AG08396 (cell line): ENCODE data around the gene TBC1D9.
"Not testable (repeated sequence)": the region's sequence is repeated elsewhere in the genome, so short reads cannot be mapped to it uniquely, and the experiment has no call there.

Experiments used
- DNase-seq: peaks from one replicate; pipeline ENCODE4 v3.0.0; 2012; ENCODE audit warnings: low spot score, mixed read lengths

The TBC1D9 gene

DNA sequence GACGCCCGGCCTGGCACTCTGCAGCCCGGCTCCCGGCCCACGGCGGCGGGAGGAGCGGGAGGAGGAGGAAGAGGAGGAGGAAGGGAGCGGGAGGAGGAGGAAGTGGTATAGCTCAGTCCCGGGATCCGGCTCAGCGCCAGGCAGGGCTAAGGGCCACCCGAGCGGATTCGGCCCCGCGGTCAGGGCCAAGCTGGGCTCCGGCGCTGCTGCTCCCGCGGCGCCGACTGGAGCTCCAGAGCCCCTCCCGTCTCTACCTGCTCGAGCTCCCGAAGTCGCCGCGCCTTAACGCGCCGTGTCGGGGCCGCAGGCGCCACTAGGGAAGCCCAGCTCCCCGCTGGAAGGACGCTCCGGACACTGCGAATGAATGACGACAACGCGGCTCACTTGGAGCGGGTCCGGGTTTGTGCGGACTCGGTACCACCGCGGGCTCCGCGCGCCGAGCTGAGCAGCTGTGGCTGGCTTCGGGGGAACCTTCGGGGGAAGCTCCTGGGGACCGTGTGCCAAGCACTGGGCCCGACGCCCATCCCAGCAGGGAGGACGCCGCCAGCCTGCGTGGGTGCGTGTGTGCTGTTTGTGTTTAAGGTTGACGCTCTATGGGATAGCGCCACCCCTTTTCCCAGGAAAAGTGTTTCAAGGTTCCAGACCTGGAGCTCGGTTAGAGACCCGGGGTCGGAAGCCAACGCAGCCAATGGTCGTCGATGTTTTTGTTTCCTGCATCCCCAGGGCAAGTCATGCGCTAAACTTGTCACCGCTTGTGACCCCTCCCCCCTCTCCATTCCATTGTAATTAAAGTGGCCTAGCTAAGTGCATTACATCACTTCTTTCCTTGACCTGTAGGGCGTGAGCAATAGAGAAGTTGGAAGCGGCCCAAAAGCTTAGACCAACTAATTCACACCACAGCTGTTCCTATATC, at the start of gene TBC1D9:
TSS of gene TBC1D9 (minus strand) at position 67 of the 913 bp plus-strand sequence. CDS start 340 bp downstream, outside the sequence.
- DNase-seq = peak; percentile 69

DNA sequence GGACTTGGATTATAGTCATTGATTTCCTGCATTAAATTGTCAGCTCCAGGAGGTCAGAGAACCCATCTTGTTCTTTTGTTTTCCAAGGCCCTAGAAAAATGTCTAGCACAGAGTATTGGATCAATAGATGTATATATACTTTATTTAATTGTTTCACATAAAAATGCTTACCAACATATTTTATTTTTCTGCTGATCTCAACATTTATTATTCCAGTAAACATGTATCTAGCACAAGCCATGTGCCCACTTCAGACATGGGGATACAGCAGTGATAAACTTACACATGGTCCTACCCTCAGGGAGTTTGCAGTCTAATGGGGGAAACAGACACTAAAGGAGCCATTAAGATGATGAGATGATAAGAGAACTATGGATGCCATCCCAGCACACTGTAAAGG, 49.1 kb upstream of the TBC1D9 start:
- DNase-seq = no peak

DNA sequence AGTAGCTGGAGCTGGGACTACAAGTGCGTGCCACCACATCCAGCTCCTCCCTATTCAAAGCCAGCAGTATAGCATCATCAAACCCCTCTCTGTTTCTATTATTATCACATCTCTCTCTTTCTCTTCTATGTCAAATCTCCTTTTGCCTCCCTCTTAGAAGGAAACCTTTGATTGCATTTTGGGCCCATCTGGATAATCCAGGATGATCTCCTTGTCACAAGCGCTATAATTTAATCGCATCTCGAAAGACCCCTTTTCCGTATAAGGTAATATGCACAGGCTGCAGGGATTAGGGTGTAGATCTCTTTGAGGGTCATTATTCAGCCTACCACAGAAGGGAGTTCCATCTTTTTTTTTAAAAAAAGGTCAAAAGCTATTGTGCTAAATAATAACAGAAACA, 46.4 kb upstream of the TBC1D9 start:
- DNase-seq = no peak

DNA sequence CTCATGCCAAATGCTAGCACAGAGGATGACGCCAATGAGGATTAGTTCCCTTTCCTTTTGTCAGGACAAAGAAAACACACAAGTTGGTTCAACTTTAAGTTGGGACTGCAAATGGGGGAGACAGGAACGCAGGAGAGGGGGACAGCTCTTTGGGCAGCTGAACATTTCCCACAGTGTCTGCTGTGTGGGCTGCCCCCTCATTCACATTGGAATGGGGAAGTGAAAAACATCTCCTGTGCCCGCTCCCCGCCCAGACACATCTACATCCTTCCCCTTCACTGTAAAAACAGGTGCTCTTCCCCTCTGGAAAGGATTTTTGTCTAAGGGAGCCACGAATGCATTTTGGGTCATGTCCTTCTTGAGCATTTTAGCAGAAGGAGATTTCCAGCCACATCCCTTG, 44.5 kb upstream of the TBC1D9 start:
- no peak for DNase-seq

DNA sequence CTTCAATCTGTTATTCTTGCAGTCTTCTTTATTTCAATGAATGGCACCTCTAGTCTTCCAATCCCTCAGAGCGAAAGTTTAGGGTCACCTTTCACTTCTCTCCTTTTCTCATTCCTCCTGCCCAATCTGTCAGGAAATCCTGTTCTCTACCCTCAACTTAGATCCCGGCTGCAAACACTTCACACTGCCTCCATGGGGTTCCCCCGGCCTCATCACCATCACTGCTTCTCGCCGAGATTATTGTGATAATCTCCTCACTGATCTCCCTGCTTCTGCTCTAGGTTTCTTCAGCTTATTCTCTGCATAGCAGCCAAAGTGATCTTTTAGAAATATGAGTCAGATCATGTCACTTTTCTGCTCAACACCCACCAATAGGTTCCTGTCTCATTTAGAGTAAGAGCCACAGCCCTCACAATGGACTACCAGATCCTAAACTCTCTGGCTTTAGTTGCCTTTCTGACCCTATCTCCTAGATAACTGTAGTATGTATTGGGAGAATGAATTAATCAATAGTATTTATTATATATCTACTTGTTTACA, 43.6 kb upstream of the TBC1D9 start:
- DNase-seq = no peak

DNA sequence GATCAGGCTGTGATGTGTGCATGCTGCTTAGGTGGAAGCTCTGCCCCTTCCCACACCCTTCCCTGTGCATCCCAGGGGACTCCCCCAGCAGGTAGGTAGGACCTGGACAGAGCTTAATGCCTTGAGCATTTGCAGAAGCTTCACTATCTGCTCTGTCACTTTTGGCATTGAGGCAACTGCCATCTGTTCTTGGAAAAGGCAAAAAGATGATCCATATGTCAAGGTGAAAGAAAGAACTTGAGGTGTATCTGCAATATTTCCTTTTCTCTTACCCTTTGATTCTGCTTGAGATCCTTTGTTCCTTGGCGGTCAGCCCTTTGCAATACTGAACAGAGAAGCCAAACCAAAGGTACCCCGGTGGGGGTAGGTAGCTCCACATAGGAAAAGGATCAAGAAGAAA, 37.1 kb upstream of the TBC1D9 start:
- DNase-seq = no peak

DNA sequence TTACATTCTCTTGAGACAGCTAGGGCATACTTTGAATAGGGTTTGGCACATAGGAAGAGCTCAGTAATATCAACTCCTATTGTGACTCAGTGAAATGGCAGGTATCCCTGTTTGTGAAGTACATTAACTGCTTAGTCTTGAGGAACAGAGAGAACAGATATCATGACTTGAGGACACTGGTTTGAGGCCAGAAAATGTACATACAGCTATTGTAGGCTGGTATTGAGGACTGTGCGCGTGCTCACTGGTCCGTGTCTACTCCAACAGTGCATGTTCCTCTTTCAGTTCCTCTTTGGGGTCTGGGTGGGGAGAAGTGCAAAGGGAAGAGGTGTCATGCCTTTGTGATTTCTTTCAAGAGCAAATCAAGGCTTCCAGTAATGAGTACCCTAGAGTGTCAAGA, 34.6 kb upstream of the TBC1D9 start:
- no peak for DNase-seq

DNA sequence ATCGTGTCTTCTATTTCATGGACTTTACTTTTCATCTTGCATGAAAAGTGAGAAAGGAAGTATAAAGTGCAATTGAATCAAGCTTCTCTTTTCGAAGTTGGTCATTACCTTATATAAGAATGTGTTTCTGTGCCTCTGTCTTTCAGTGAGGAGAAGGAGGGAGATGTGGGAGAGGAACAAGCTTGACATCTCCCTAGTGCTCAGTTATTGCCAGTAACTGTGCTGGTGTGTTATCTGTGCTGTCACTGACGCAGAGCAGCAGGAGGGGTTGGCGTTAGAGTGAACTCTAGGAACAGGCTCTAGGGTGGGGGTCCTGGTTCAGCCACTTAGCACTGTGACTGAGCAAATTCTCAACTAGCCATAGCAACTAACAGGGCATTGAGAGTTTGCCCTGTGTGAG, 34.0 kb upstream of the TBC1D9 start:
- DNase-seq = no peak

DNA sequence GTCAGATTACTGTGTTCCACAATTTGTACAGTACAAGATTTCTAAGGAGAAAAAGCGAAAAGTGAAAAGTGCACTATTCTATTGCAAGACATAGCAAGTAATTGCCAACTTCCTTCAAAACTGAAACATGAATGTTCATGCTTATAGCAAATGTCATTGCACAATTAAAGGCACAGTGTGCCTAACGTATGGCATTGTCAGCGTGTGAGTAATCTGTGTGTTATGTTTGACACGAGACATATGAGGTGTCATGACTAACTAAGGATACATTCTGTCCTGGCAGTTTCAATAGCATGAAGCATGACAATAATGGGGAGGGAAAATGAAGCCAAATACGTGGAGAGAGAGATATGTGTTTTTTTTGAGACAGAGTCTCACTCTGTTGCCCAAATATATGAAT, 33.6 kb upstream of the TBC1D9 start:
- DNase-seq = no peak

DNA sequence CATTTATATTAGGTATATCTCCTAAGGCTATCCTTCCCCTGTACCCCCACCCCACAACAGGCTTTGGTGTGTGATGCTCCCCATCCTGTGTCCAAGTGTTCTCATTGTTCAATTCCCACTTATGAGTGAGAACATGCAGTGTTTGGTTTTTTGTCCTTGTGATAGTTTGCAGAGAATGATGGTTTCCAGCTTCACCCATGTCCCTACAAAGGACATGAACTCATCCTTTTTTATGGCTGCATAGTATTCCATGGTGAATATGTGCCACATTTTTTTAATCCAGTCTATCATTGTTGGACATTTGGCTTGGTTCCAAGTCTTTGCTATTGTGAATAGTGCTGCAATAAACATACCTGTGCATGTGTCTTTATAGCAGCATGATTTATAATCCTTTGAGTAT, 26.6 kb upstream of the TBC1D9 start:
- not testable (repeated sequence) for DNase-seq

DNA sequence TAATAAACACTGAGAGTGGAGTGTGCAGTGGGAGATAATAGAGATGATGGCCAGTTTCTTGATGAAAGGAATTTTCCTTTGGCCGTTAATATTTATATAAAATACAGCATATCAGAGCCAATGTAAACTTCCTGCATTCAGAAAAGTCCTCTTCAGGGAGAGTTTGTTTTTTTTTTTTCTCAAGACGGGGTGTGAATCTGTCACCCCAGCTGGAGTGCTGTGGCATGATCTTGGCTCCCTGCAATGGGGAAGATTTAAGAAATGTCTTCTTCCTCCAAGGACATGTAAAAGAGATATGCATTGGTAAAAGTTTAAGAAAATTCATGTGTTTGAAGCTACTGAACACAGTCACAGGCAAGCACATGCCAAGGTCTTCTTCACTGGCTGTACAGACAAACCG, 25.4 kb upstream of the TBC1D9 start:
- DNase-seq = no peak

DNA sequence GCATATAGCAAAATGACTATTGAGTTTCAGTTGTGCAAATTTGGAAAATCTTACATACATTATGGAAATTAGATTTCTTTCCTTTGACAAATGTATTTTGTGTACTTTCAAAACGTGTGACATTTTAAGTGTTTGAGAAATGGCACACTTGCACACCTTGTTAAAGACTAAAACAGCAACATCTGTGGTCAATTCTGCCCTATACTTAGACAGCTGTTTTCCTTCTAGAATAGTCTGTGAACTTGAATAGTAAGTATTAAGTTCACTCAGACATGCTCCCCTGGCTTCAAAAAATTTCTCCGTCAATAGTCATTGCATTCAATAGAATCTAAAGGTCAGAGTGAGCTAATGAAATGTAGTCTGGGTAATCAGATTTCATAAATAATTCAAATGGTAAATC, 21.7 kb upstream of the TBC1D9 start:
- no peak for DNase-seq

DNA sequence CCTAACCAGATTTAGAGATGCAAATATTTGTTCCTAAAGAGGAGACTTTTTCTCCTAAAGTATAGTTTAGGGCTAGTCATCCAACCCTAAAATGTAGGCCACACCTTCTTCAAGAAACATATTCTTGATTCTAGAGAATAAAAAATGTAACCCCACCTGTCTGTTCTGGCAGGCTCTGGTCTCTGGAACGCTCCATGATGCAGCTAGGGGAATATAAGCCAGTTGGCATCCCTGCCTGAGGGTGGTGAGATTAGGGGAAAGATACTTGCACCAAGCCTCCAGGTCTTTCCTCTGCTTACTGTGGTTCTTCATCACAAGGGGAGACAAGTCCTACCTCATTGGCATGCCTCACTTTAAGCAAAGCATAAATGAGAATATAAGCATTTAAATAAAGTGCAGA, 21.2 kb upstream of the TBC1D9 start:
- no peak for DNase-seq

DNA sequence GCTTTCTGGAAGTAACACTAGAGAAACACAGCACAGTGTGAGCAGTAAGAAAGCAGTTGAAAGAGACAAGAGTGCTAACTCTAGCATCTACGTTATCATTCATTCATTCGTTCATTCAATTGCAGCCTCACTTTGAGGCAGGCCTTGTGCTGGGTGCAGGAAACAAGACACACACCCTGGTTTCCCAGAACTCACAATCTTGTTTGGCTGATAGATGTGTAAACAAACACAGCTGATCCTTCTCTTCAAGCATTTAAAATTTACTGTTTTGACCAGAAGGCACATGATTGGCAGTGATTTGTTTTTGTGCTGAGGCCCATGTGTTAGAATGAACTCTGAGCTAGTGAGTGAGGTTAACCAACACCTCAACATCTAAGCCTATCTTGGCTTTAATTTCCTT, 20.4 kb upstream of the TBC1D9 start:
- DNase-seq = no peak

DNA sequence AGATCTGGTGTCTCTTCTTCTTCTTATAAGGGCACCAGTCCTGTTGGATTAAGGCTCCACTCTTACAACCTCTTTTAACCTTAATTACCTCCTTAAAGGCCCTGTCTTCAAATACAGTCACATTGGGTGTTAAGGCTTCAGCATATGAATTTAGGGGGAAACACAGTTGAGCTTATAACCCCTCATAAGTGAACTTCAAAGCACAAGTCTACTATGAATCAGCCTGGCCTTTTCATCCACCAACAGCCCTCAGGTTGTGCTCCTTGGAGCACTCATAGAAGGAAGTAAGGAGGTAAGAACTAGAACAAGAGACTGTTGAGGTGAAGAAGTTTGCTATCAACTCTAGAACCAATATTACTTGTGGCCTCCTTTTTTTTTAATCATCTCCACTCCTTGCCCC, 18.8 kb upstream of the TBC1D9 start:
- no peak for DNase-seq

DNA sequence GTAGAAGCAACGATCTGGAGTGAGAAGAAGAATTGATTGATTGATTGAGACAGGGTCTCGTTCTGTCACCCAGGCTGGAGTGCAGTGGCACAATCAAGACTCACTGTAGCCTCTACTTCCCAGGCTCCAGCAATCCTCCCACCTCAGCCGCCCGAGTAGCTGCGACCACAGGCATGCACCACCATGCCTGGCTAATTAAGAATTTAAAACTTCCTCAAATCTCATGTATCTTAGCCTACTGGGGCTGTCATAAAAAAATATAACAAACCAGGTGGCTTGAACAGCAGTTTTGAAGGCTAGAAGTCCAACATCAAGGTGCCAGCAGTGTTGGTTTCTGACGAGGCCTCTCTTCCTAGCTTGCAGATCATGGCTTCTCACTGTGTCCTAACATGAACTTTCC, 18.3 kb upstream of the TBC1D9 start:
- DNase-seq = no peak

DNA sequence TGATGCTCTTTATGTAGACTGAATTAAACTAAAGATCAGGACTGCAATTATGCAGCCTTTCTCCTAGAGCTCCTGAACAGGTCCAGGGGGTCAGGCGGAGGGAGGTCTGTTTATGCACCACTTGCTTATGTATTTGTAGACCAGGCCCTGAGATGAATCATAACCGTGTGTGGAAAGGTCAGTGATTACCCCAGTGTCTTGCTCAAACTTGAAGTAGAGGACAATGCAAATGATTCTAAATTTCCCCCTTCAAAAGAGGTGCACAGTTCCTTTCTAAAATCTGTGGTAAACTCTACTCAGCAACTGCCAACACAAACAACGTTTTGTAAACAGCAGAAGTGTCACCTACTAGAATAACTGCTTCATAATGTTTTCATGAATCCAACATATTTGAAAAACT, 13.0 kb upstream of the TBC1D9 start:
- no peak for DNase-seq

DNA sequence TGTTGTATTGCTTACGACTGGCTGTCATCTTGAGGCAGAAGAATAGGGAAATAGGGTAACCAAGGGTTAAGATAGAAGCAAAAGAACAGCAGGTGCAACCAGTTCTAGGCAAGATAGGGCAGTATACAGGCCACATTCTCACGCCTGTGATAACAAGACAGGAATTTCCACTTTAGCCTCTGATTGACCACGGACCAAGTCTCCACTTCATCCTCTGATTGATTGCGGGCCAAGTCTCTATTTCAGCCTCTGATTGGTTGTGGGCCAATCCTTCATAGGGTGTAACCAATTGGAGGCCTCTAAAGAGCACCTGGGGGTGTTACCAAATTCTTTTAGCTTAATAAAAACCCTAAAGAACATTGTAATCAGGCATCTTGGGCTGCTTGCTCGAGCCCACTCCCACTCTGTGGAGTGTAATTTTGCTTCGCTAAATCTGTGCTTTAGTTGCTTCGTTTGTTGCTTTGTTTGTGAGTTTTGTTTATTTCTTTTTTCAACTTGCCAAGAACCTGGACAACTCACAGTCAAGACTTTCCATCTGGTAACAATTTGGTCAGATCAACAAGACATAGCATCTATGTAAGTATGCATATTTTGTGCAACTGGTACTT, 8.7 kb upstream of the TBC1D9 start:
- DNase-seq = no peak

DNA sequence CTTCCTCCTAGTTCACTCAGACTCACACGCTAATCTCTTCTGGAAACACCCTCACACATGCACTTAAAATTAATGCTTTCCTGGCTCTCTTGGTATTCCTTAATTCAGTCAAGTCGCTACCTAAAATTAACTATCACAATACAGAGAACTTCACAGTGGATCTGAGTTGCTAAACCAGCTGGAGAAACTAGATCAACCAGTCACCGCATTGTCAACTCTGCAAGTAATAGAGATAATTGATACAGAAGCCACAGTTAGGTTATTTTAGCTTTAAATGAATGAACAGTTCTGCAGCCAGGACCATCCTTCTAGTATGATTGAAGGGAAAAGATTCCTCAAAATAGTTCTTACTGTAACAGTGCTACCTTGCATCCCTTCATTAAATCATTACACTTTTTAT, 6.0 kb upstream of the TBC1D9 start:
- no peak for DNase-seq

DNA sequence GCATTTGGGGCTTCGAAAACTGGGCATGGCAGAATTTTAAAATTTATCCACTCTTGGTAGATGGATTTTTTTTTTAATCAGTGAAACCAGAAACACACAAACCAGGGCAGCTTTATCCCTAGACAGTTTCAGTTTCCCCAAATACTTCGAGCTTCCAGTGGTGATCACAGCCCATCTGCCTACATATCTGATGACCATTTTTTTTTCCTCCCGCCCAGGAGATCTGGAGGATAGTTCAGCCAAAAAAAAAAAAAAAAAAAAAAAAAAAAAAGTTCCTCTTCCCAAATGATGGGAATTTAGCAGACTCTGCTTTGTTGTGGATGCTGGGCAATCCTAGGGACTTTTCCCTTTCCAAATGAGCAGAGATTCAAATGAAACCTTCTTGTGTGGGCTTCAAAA, 1.0 kb upstream of the TBC1D9 start:
- DNase-seq = peak; percentile 48

DNA sequence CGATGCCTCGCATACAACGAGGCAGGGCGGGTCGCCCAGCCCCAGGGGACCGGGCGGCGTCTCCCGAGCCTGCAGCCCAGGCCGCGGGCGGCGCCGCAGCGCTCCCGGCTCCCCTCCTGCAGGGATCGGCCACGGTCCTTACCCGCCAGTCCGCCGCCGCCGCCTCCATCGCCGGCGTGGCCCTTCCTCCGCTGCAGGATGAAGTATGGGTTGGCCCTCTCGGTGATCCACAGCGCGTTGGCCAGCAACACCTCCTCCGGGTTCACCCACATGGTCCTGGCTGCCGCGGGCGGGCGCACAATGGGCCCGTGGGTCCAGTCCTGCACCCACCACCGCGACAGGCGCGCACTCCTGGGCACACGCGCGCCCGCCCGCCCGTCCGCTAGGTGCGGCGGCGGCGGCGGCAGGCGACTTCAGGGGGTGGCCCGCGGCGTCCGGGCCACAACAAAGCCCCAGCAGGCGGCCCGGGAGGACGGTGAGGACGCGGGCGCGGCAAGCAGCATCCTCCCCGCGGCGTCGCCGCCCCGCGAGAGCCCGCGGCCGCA, 339 bp downstream of the TBC1D9 start:
- peak; percentile 71 for DNase-seq

DNA sequence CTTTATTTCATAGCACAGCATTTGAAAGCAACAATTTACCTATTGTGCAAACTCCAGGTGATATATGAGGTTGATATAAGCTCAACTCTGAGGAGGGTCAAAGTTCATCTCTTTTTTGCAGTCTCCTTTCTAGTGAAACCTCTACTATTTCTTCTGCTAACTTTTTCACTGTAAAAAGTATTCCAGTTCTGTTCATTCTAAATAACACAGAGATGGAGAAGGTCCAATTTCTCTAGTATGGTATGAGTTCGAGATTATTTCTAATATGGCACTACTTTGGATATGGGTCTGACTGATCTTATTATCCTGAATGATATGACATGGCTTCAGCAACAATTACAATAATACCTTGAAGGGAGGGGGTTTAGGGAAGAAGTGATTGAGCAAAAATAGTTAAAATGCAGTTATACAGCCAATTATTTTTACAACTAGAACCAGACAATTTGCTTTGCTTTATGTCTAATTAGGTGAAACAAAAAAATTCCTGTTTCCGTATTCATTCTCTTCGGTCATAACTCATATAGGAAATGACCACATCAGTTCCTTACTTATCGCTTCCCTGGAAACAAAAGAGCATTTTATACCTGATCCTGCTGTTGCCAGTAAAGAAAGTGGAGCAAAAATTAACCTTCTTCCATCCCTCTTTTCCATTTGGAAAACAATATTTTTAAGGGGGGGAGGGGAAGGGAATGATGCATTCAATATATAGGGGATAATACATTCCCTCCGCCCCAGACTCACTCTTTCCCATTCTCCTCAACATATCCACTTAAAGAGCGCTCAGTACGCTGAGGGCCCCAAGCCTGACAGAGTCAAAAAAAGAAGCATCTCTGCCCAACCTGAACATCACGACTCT, 1.0 kb downstream of the TBC1D9 start:
- no peak for DNase-seq
